Measurements from ENCODE around the gene FNIP1. TPM values are rescaled to one million over a fixed set of nuclear protein-coding genes. Genes with fewer than 3 reads are reported as not detected.

FNIP1 gene
- total and polyA plus RNA-seq, 9 of the 15 experiments (the other 6 are each of a cell fraction or from before 2014, with no cell fraction given): 5.0 to 32.8 (median 18.4) TPM

- Histone ChIP-seq H3K4me2 (ENCODE audit: insufficient read depth, low read length) (no peak overlapping the region), H3K27ac (ENCODE audit: extremely low read depth, low read depth, low read length) (no peak overlapping the region), H3K9ac (ENCODE audit: insufficient read depth in 1 of 2, low read depth in 2 of 2, low read length in 2 of 2) (no peak overlapping the region), H3K9me3 (replicated peaks; ENCODE audit: control insufficient read depth, insufficient read depth, low read depth, low read length) (no peaks in the 10 kb centered on the region), H2AFZ (ENCODE audit: low read depth, low read length) (no peak overlapping the region), H3K9me1 (ENCODE audit: control insufficient read depth, insufficient read depth, low read length) (peaks cover 4% of the 10 kb centered on the region), H3K79me2 (ENCODE audit: control insufficient read depth, insufficient read depth, low read length) (peaks cover 90% of the 10 kb centered on the region), H3K4me1 (replicated peaks in 1 of 2; ENCODE audit: control insufficient read depth in 2 of 2, insufficient read depth in 2 of 2, low read length in 2 of 2) (peaks cover 9 to 14% of the 10 kb centered on the region in 2 experiments; a peak in 4 of 5 replicates), H3K4me3 (no peak overlapping the region), H3K27me3 (ENCODE audit: control insufficient read depth in 2 of 2, insufficient read depth in 2 of 2, low read length in 2 of 2) (no peaks in the 10 kb centered on the region), H4K20me1 (replicated peaks; ENCODE audit: control insufficient read depth, insufficient read depth, low read length) (peaks cover 27% of the 10 kb centered on the region), H3K36me3 (ENCODE audit: control insufficient read depth, insufficient read depth, low read length) (peaks cover 22% of the 10 kb centered on the region; the same call in 1 of the 3 replicates)
- no peak for FAIRE-seq
- no TSS peak for BruUV-seq (replicated peaks)
- ChIA-PET CTCF (ENCODE audit: low intra/inter-chr PET ratio) (no interaction called here), POLR2A (interaction anchor here (0.7 to 2.8 kb wide), 3 partner anchors 10 to 213 kb away, joined by 3 to 11 read pairs (median 4); no protein-coding TSS in a partner anchor)
- no peak for DNase-seq (ENCODE audit: extremely low read depth in 1 of 4, low spot score in 3 of 4)
- intact Hi-C loops (cut with micrococcal nuclease): no loop called here
- WGBS (ENCODE audit: insufficient coverage, low coverage, missing lambda C conversion rate): 64% methylated on average over 1 of the region's 1 CpG
- in situ Hi-C loops (cut with MboI): no loop called here
- ATAC-seq: no peak
- no peak for TF ChIP-seq PHF20 (IDR thresholded peaks at IDR 0.05; ENCODE audit: partially characterized antibody)
- no peak for TF ChIP-seq USF1 (CRISPR knock-in tag; IDR thresholded peaks at IDR 0.05)
- TF ChIP-seq ZNF347 (CRISPR knock-in tag; IDR thresholded peaks at IDR 0.05; ENCODE audit: low read depth): no peak
- no peak for TF ChIP-seq ZNF830 (CRISPR knock-in tag; IDR thresholded peaks at IDR 0.05)
- no peak for TF ChIP-seq CEBPG (CRISPR knock-in tag; IDR thresholded peaks at IDR 0.05)
- peak; percentile 59 to 72 for TF ChIP-seq CEBPG (tag; conservative IDR thresholded peaks at IDR 0.05 in 1 of 2, IDR thresholded peaks at IDR 0.05 in 1 of 2)
- 0 out of 2 replicates have a peak, but pooled peaks have one; percentile 30 for TF ChIP-seq CEBPB (tag; IDR thresholded peaks at IDR 0.05)
- no peak for TF ChIP-seq POLR3G (IDR thresholded peaks at IDR 0.05; ENCODE audit: extremely low read depth, insufficient read length, insufficient replicate concordance)
- TF ChIP-seq TAF7 (tag; IDR thresholded peaks at IDR 0.05): no peak
- TF ChIP-seq PRDM10 (IDR thresholded peaks at IDR 0.05; ENCODE audit: partially characterized antibody): no peak
- no peak for TF ChIP-seq NRF1 (conservative IDR thresholded peaks at IDR 0.05 in 1 of 2, IDR thresholded peaks at IDR 0.05 in 1 of 2)
- TF ChIP-seq TCF7L2 (IDR thresholded peaks at IDR 0.05; ENCODE audit: low read depth, low read length): no peak
- TF ChIP-seq FOXA3 (CRISPR knock-in tag; conservative IDR thresholded peaks at IDR 0.05 in 1 of 2, IDR thresholded peaks at IDR 0.05 in 1 of 2): no peak
- TF ChIP-seq ZNF707 (CRISPR knock-in tag; conservative IDR thresholded peaks at IDR 0.05): no peak
- no peak for TF ChIP-seq WHSC1 (IDR thresholded peaks at IDR 0.05; ENCODE audit: low read length)
- TF ChIP-seq ZNF253 (CRISPR knock-in tag; conservative IDR thresholded peaks at IDR 0.05): no peak
- TF ChIP-seq PATZ1 (CRISPR knock-in tag; IDR thresholded peaks at IDR 0.05; ENCODE audit: borderline replicate concordance): no peak
Observed at GRCh38 chr5:131783357-131783756, 13.5 kb downstream of the FNIP1 start.

Data from K562 (cell line).